ENCODE measurements around the gene MCCC2.
A peak's percentile ranks its signal among the peaks of the same experiment; 100 is the strongest.
"Not testable (repeated sequence)": the region's sequence is repeated elsewhere in the genome, so short reads cannot be mapped to it uniquely, and the experiment has no call there.

The MCCC2 gene

DNA sequence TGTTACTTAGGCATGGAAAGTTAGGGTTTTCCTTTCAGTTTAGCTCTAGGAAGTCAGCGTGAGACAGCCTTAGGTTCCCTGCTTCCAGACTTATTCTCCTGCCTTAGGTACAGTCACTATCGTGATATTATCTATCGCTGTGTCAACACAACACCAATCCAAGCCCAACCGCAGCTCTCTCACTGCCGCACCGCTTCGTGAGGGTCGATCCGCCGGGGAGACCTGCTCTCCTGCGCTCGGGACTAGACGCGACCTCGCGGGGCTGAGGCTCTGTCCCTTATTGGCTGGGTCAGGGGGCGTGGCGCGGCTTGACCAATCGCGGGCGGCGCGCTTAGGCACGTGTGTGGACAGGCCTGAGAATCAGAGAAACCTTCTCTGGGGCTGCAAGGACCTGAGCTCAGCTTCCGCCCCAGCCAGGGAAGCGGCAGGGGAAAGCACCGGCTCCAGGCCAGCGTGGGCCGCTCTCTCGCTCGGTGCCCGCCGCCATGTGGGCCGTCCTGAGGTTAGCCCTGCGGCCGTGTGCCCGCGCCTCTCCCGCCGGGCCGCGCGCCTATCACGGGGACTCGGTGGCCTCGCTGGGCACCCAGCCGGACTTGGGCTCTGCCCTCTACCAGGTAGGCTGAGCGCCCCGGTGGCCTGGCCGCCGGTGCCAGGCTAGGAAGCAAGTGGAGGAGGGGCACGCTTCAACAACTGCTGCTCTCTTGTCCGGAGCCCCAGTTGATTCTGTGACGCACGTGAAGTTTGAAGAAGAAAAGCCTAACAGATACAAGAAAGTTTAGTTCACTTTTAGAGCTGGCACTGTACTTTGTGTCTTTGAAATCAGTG, at the start of gene MCCC2:
Gene MCCC2 (plus strand): TSS at position 400 of the 825 bp plus-strand sequence. CDS start 86 bp downstream, at position 486.
- POLR2A ChIA-PET = interaction anchor here (1.4 kb wide), 1 partner anchor 14 kb away, joined by 8 read pairs; no protein-coding TSS in a partner anchor

DNA sequence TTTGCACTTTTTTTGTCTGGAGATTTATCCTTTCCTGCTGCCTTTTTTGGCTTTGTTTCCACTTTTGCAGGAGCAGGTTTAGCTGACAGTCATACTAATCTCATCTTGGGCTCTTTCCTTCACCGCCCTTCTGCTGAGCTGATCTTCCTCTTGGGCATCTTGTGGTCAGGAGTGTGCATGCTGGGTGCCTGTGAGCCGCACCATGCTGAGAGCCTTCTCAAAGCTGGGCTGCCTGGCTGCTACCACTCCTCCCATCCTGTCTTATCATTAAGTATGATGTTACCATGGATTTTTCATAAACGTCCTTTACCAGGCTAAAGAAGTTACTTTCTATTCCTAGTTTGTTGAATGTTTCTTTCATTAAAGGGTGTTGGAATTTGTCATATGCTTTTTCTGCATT, 49.5 kb upstream of the MCCC2 start:
- TF ChIP-seq, protein P1, sequence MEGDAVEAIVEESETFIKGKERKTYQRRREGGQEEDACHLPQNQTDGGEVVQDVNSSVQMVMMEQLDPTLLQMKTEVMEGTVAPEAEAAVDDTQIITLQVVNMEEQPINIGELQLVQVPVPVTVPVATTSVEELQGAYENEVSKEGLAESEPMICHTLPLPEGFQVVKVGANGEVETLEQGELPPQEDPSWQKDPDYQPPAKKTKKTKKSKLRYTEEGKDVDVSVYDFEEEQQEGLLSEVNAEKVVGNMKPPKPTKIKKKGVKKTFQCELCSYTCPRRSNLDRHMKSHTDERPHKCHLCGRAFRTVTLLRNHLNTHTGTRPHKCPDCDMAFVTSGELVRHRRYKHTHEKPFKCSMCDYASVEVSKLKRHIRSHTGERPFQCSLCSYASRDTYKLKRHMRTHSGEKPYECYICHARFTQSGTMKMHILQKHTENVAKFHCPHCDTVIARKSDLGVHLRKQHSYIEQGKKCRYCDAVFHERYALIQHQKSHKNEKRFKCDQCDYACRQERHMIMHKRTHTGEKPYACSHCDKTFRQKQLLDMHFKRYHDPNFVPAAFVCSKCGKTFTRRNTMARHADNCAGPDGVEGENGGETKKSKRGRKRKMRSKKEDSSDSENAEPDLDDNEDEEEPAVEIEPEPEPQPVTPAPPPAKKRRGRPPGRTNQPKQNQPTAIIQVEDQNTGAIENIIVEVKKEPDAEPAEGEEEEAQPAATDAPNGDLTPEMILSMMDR (IDR thresholded peaks at IDR 0.05; ENCODE audit: insufficient read depth, low read length, missing control alignments) = no peak
- POLR2A ChIA-PET = no interaction called here
- H3K4me3 ChIP-seq (ENCODE audit: low read depth, low read length) = no peak overlapping the region
- DNase-seq (ENCODE audit: low read depth, low spot score) = no peak
- CTCF ChIA-PET = no interaction called here

More for the DNA sequence above, at the start of gene MCCC2:
- TF ChIP-seq, protein P1 (IDR thresholded peaks at IDR 0.05; ENCODE audit: insufficient read depth, low read length, missing control alignments) = no peak
- CTCF ChIA-PET = interaction anchor here (2.6 kb wide), 1 partner anchor 14 kb away, joined by 16 read pairs; no protein-coding TSS in a partner anchor
- peak within 1 kb of the TSS; percentile 79 for H3K4me3 ChIP-seq (ENCODE audit: low read depth, low read length)
- DNase-seq (ENCODE audit: low read depth, low spot score) = peak; percentile 66

DNA sequence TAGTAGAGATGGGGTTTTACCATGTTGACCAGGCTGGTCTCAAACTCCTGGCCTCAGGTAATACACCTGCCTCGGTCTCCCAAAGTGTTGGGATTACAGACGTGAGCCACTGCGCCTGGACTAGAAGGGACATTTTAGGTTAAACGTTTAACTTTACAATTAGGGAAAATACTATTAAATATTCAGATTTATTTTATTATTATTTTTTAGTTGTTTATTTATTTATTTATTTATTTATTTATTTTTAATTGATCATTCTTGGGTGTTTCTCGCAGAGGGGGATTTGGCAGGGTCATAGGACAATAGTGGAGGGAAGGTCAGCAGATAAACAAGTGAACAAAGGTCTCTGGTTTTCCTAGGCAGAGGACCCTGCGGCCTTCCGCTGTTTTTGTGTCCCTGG, 36.3 kb upstream of the MCCC2 start:
- H3K4me3 ChIP-seq (ENCODE audit: low read depth, low read length); POLR2A ChIA-PET; CTCF ChIA-PET; DNase-seq (ENCODE audit: low read depth, low spot score): not testable (repeated sequence)

DNA sequence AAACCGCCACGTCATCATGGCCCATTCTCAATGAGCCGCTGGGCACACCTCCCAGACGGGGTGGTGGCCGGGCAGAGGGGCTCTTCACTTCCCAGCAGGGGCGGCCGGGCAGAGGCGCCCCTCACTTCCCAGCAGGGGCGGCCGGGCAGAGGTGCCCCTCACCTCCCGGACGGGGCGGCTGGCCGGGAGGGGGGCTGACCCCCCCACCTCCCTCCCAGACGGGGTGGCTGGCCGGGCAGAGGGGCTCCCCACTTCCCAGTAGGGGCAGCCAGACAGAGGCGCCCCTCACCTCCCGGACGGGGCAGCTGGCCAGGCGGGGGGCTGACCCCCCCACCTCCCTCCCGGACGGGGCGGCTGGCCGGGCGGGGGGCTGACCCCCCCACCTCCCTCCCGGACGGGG, 35.6 kb upstream of the MCCC2 start:
- DNase-seq (ENCODE audit: low read depth, low spot score); CTCF ChIA-PET; H3K4me3 ChIP-seq (ENCODE audit: low read depth, low read length); POLR2A ChIA-PET: not testable (repeated sequence)

- DNase-seq (ENCODE audit: low read depth, low spot score); CTCF ChIA-PET; POLR2A ChIA-PET; H3K4me3 ChIP-seq (ENCODE audit: low read depth, low read length): not testable (repeated sequence)
Measured at GRCh38 chr5:71552026-71552749, 35.0 kb upstream of the MCCC2 start.

DNA sequence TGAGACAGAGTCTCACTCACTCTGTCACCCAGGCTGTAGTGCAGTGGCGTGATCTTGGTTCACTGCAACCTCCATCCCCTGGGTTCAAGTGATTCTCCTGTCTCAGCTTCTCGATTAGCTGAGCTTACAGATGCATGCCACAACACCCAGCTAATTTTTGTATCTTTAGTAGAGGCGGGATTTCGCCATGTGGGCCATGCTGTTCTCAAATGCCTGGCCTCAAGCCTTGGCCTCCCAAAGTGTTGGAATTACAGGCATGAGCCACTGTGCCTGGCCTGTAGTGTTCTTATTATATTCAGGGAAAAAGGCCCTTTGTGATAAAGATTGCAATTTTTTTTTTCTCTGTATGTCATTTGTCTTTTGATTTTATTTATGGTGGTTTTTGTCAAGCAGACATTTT, 24.0 kb upstream of the MCCC2 start:
- CTCF ChIA-PET = no interaction called here
- TF ChIP-seq, protein P1 (IDR thresholded peaks at IDR 0.05; ENCODE audit: insufficient read depth, low read length, missing control alignments) = no peak
- POLR2A ChIA-PET = no interaction called here
- no peak for DNase-seq (ENCODE audit: low read depth, low spot score)
- H3K4me3 ChIP-seq (ENCODE audit: low read depth, low read length) = no peak overlapping the region

GRCh38 chr5:71564895-71565294, 22.2 kb upstream of the MCCC2 start:
- no peak for DNase-seq (ENCODE audit: low read depth, low spot score)
- ChIA-PET CTCF (no interaction called here), POLR2A (no interaction called here)
- TF ChIP-seq, protein P1 (IDR thresholded peaks at IDR 0.05; ENCODE audit: insufficient read depth, low read length, missing control alignments) = no peak
- no peak overlapping the region for H3K4me3 ChIP-seq (ENCODE audit: low read depth, low read length)

All from AG04449 (cell line).